Measurements from ENCODE around the gene GABRB2. TPM values are rescaled to one million over a fixed set of nuclear protein-coding genes. Genes with fewer than 3 reads are reported as not detected.

GABRB2 gene
- total RNA-seq, 1 donor from 2014 or later: not detected

- Mint-ChIP-seq H3K9me3 (ENCODE audit: unreplicated experiment) (peaks cover 3% of the 10 kb centered on the region), H3K4me1 (ENCODE audit: low read depth, unreplicated experiment) (peaks cover 15% of the 10 kb centered on the region), H3K27me3 (ENCODE audit: unreplicated experiment) (peaks cover 4% of the 10 kb centered on the region), H3K36me3 (ENCODE audit: unreplicated experiment) (no peaks in the 10 kb centered on the region), H3K4me3 (ENCODE audit: unreplicated experiment) (no peak overlapping the region), H3K27ac (ENCODE audit: unreplicated experiment) (peak overlapping the region; percentile 19)
- TF ChIP-seq CTCF (IDR thresholded peaks at IDR 0.05; ENCODE audit: partially characterized antibody, unreplicated experiment): no peak
- DNase-seq: no peak
Measured at GRCh38 chr5:161442471-161442870, 104.1 kb downstream of the GABRB2 start.

GRCh38 chr5:161432798-161433197 is 113.7 kb downstream of the GABRB2 start:
- peaks cover 2% of the 10 kb centered on the region for H3K27me3 Mint-ChIP-seq (ENCODE audit: unreplicated experiment)
- no peaks in the 10 kb centered on the region for H3K9me3 Mint-ChIP-seq (ENCODE audit: unreplicated experiment)
- H3K4me3 Mint-ChIP-seq (ENCODE audit: unreplicated experiment): no peak overlapping the region
- no peak for DNase-seq
- H3K27ac Mint-ChIP-seq (ENCODE audit: unreplicated experiment): no peak overlapping the region
- H3K36me3 Mint-ChIP-seq (ENCODE audit: unreplicated experiment): no peaks in the 10 kb centered on the region
- no peaks in the 10 kb centered on the region for H3K4me1 Mint-ChIP-seq (ENCODE audit: low read depth, unreplicated experiment)
- TF ChIP-seq CTCF (IDR thresholded peaks at IDR 0.05; ENCODE audit: partially characterized antibody, unreplicated experiment): no peak

GRCh38 chr5:161431963-161432362 is 114.6 kb downstream of the GABRB2 start:
- no peak for DNase-seq
- TF ChIP-seq CTCF (IDR thresholded peaks at IDR 0.05; ENCODE audit: partially characterized antibody, unreplicated experiment): no peak
- Mint-ChIP-seq H3K4me3 (ENCODE audit: unreplicated experiment) (no peak overlapping the region), H3K36me3 (ENCODE audit: unreplicated experiment) (no peaks in the 10 kb centered on the region), H3K9me3 (ENCODE audit: unreplicated experiment) (no peaks in the 10 kb centered on the region), H3K27ac (ENCODE audit: unreplicated experiment) (no peak overlapping the region), H3K4me1 (ENCODE audit: low read depth, unreplicated experiment) (no peaks in the 10 kb centered on the region), H3K27me3 (ENCODE audit: unreplicated experiment) (peaks cover 2% of the 10 kb centered on the region)

GRCh38 chr5:161421067-161421466 is 125.5 kb downstream of the GABRB2 start:
- Mint-ChIP-seq H3K4me1 (ENCODE audit: low read depth, unreplicated experiment) (peaks cover 16% of the 10 kb centered on the region), H3K27me3 (ENCODE audit: unreplicated experiment) (no peaks in the 10 kb centered on the region), H3K27ac (ENCODE audit: unreplicated experiment) (no peak overlapping the region), H3K9me3 (ENCODE audit: unreplicated experiment) (peaks cover 4% of the 10 kb centered on the region), H3K4me3 (ENCODE audit: unreplicated experiment) (no peak overlapping the region), H3K36me3 (ENCODE audit: unreplicated experiment) (peaks cover 5% of the 10 kb centered on the region)
- no peak for TF ChIP-seq CTCF (IDR thresholded peaks at IDR 0.05; ENCODE audit: partially characterized antibody, unreplicated experiment)
- DNase-seq: no peak

- Mint-ChIP-seq H3K27me3 (ENCODE audit: unreplicated experiment) (no peaks in the 10 kb centered on the region), H3K4me3 (ENCODE audit: unreplicated experiment) (no peak overlapping the region), H3K9me3 (ENCODE audit: unreplicated experiment) (peaks cover 4% of the 10 kb centered on the region), H3K27ac (ENCODE audit: unreplicated experiment) (no peak overlapping the region), H3K36me3 (ENCODE audit: unreplicated experiment) (peaks cover 5% of the 10 kb centered on the region), H3K4me1 (ENCODE audit: low read depth, unreplicated experiment) (peaks cover 16% of the 10 kb centered on the region)
- DNase-seq: no peak
- no peak for TF ChIP-seq CTCF (IDR thresholded peaks at IDR 0.05; ENCODE audit: partially characterized antibody, unreplicated experiment)
Measured at GRCh38 chr5:161420521-161420920, 126.0 kb downstream of the GABRB2 start.
